Measurements from ENCODE around the gene MSANTD1. TPM values are rescaled to one million over a fixed set of nuclear protein-coding genes. Genes with fewer than 3 reads are reported as not detected.

MSANTD1 gene
- total RNA-seq, 1 experiment from 2014 or later, result 0.77 TPM

- DNase-seq, result no peak
- Histone ChIP-seq H3K79me2 (ENCODE audit: low read length) (no peaks in the 10 kb centered on the region), H3K4me3 (ENCODE audit: low read length) (no peak overlapping the region), H3K4me1 (ENCODE audit: insufficient read depth, low read length) (no peaks in the 10 kb centered on the region), H3K9ac (ENCODE audit: low read length) (no peak overlapping the region), H2AFZ (ENCODE audit: low read length) (no peak overlapping the region), H3F3A (ENCODE audit: low read length, unreplicated experiment) (no peaks in the 10 kb centered on the region), H4K20me1 (ENCODE audit: low read length) (no peaks in the 10 kb centered on the region), H3K4me2 (ENCODE audit: low read length) (no peak overlapping the region), H3K9me2 (replicated peaks; ENCODE audit: low read length) (no peaks in the 10 kb centered on the region), H3K27me3 (ENCODE audit: low read length) (no peaks in the 10 kb centered on the region), H3K36me3 (ENCODE audit: low read depth, low read length) (no peaks in the 10 kb centered on the region; the same call in 1 of the 2 replicates), H3K9me3 (ENCODE audit: low read length) (no peaks in the 10 kb centered on the region), H3K27ac (ENCODE audit: low read length) (no peak overlapping the region)
- BruUV-seq (replicated peaks), result no TSS peak
- CTCF ChIA-PET, result no interaction called here
- no peak for ATAC-seq
- POLR2A ChIA-PET (ENCODE audit: unreplicated experiment), result no interaction called here
- TF ChIP-seq CTCF (conservative IDR thresholded peaks at IDR 0.05; ENCODE audit: low read depth, low read length), result no peak
- TF ChIP-seq EZH2 (IDR thresholded peaks at IDR 0.05; ENCODE audit: low read length, unreplicated experiment), result no peak
- TF ChIP-seq EZH2phosphoT487 (IDR thresholded peaks at IDR 0.05; ENCODE audit: borderline replicate concordance, low read length), result no peak
- intact Hi-C loops (cut with micrococcal nuclease), result no loop called here
These were observed 48.4 kb upstream of the MSANTD1 start for GRCh38 chr4:3200423-3201090.

- BruUV-seq (replicated peaks), result no TSS peak
- POLR2A ChIA-PET (ENCODE audit: unreplicated experiment), result no interaction called here
- no peaks in the 10 kb centered on the region for H3F3A ChIP-seq (ENCODE audit: low read length, unreplicated experiment)
- intact Hi-C loops (cut with micrococcal nuclease), result no loop called here
- H3K9ac ChIP-seq (ENCODE audit: low read length), result no peak overlapping the region
- H2AFZ ChIP-seq (ENCODE audit: low read length), result no peak overlapping the region
- no peak overlapping the region for H3K27ac ChIP-seq (ENCODE audit: low read length)
- no peaks in the 10 kb centered on the region for H3K9me2 ChIP-seq (replicated peaks; ENCODE audit: low read length)
- H3K9me3 ChIP-seq (ENCODE audit: low read length), result no peaks in the 10 kb centered on the region
- H4K20me1 ChIP-seq (ENCODE audit: low read length), result no peaks in the 10 kb centered on the region
- H3K4me2 ChIP-seq (ENCODE audit: low read length), result no peak overlapping the region
- peak; percentile 29; the same call in 1 of the 2 replicates for ATAC-seq
- TF ChIP-seq EZH2phosphoT487 (IDR thresholded peaks at IDR 0.05; ENCODE audit: borderline replicate concordance, low read length) (no peak), CTCF (conservative IDR thresholded peaks at IDR 0.05; ENCODE audit: low read depth, low read length) (no peak), EZH2 (IDR thresholded peaks at IDR 0.05; ENCODE audit: low read length, unreplicated experiment) (no peak)
- H3K4me3 ChIP-seq (ENCODE audit: low read length), result no peak overlapping the region
- no peaks in the 10 kb centered on the region for H3K4me1 ChIP-seq (ENCODE audit: insufficient read depth, low read length)
- DNase-seq, result no peak
- H3K36me3 ChIP-seq (ENCODE audit: low read depth, low read length), result peaks cover under 1% of the 10 kb centered on the region; the same call in 1 of the 2 replicates
- no peaks in the 10 kb centered on the region for H3K79me2 ChIP-seq (ENCODE audit: low read length)
- CTCF ChIA-PET, result no interaction called here
- no peaks in the 10 kb centered on the region for H3K27me3 ChIP-seq (ENCODE audit: low read length)
These were observed 46.9 kb upstream of the MSANTD1 start for GRCh38 chr4:3201718-3202702.

Data from PC-3 (cell line).